Endothelial cell of umbilical vein (primary cell): ENCODE results near the gene GSTO1.

Experiments used
- CTCF ChIP-seq, 2 donors: IDR thresholded peaks; 1 replicate in 1 of 2; 2 replicates in 1 of 2; pipeline ENCODE4 v1.5.1; 2011; ENCODE audit warnings: low read length in 2 of 2, mild to moderate bottlenecking in 2 of 2, moderate library complexity in 2 of 2, control low read depth in 1 of 2, inconsistent platforms in 1 of 2, low read depth in 1 of 2; ENCODE audit not compliant: insufficient read depth in 1 of 2; ENCODE audit errors: extremely low read depth in 1 of 2
- EZH2 ChIP-seq: IDR thresholded peaks from 2 replicates; pipeline ENCODE4 v1.6.1; 2012; ENCODE audit warnings: borderline replicate concordance, low read depth, mild to moderate bottlenecking, moderate library complexity, low read length, inconsistent platforms; ENCODE audit not compliant: severe bottlenecking
- FOS ChIP-seq: IDR thresholded peaks from 2 replicates; pipeline ENCODE4 v1.6.1; 2011; ENCODE audit warnings: mild to moderate bottlenecking, low read length, moderate library complexity, borderline replicate concordance; ENCODE audit not compliant: insufficient read depth
- GATA2 ChIP-seq: IDR thresholded peaks from 2 replicates; pipeline ENCODE4 v1.7.0; 2011; ENCODE audit warnings: low read depth, mild to moderate bottlenecking, moderate library complexity, mixed read lengths, low read length; ENCODE audit not compliant: insufficient read length, insufficient read depth
- JUN ChIP-seq: IDR thresholded peaks from 2 replicates; pipeline ENCODE4 v1.6.1; 2011; ENCODE audit warnings: borderline replicate concordance, low read depth; ENCODE audit not compliant: insufficient read length, insufficient read depth
- MAX ChIP-seq: IDR thresholded peaks from 2 replicates; pipeline ENCODE4 v1.6.1; 2011; ENCODE audit not compliant: insufficient read depth, insufficient read length
- MYC ChIP-seq: IDR thresholded peaks from one replicate; pipeline ENCODE4 v1.6.1; 2011; ENCODE audit warnings: mild to moderate bottlenecking, low read depth, low read length
- POLR2A ChIP-seq: IDR thresholded peaks from 2 replicates; pipeline ENCODE4 v1.6.1; 2012; ENCODE audit warnings: low read depth, mild to moderate bottlenecking, control low read depth, low read length
- POLR2AphosphoS5 ChIP-seq: IDR thresholded peaks from 2 replicates; pipeline ENCODE4 v1.6.1; 2012; ENCODE audit warnings: low read depth, mild to moderate bottlenecking, control low read depth, low read length, moderate library complexity; ENCODE audit not compliant: insufficient read depth

GRCh38 chr10:104231784-104232612 lies 22.7 kb upstream of the GSTO1 start, which contains the start of gene CFAP43:
- TF ChIP-seq CTCF (IDR thresholded peaks at IDR 0.05; ENCODE audit: extremely low read depth in 1 of 2, insufficient read depth in 1 of 2, low read depth in 1 of 2, low read length in 2 of 2) (no peak), POLR2A (no peak), POLR2AphosphoS5 (peak; percentile 23), FOS (no peak), MAX (no peak), GATA2 (no peak), EZH2 (no peak), MYC (no peak), JUN (no peak)
